Panc1 (cell line): ENCODE measurements around the gene CDH10. TPM values are rescaled to one million over a fixed set of nuclear protein-coding genes. Genes with fewer than 3 reads are reported as not detected.

Source experiments
- ATAC-seq: fragments of 200-7000 bp; cut with Tn5 transposase; 2 replicates; pipeline ENCODE4 v1.9.1; 2020; ENCODE audit warnings: mild to moderate bottlenecking, moderate library complexity
- BruUV-seq: library from RNA; stranded (reverse); fragments of 400-500 nt; replicated peaks from 2 replicates; lab custom pipeline; 2021; lab: Mats Ljungman, UMichigan
- CTCF ChIA-PET: fragments of 300-600 bp; sonication (Branson Sonifier 250); formaldehyde crosslinking; loops from one replicate; lab custom pipeline; 2022; ENCODE audit warnings: antibody characterized with exemption; lab: Charles Lee
- POLR2A ChIA-PET: fragments of 300-600 bp; sonication (Branson Sonifier 250); formaldehyde crosslinking; loops from one replicate; lab custom pipeline; 2022; ENCODE audit warnings: antibody characterized with exemption; lab: Charles Lee
- DNase-seq: peaks from one replicate; pipeline ENCODE4 v3.0.0-alpha.2; 2010; ENCODE audit warnings: low read depth, low spot score
- H3K27ac ChIP-seq: 2 replicates; pipeline ENCODE4 v1.5.1; 2011; ENCODE audit warnings: mild to moderate bottlenecking, low read length, inconsistent platforms
- H3K27me3 ChIP-seq: fragments of 200-500 bp; sonication (Bioruptor generic); 2 replicates; pipeline ENCODE4 v1.6.0; 2014; ENCODE audit warnings: low read length, inconsistent platforms; ENCODE audit not compliant: control insufficient read depth, insufficient read depth
- H3K36me3 ChIP-seq: fragments of 200-500 bp; sonication (Bioruptor generic); 2 replicates; pipeline ENCODE4 v1.5.1; 2014; ENCODE audit warnings: inconsistent platforms, mild to moderate bottlenecking, low read length, moderate library complexity; ENCODE audit not compliant: control insufficient read depth, insufficient read depth
- H3K4me1 ChIP-seq: 2 replicates; pipeline ENCODE4 v1.5.1; 2011; ENCODE audit warnings: inconsistent platforms, mild to moderate bottlenecking, low read length, moderate library complexity; ENCODE audit not compliant: control insufficient read depth, insufficient read depth
- H3K4me3 ChIP-seq, 2 experiments: 2 replicates each; pipeline ENCODE4 v1.5.1; 2011 to 2012; ENCODE audit warnings: low read depth in 2 of 2, low read length in 2 of 2, mild to moderate bottlenecking in 2 of 2, inconsistent platforms in 1 of 2, moderate library complexity in 1 of 2
- H3K9me3 ChIP-seq: fragments of 200-500 bp; sonication (Bioruptor generic); 2 replicates; pipeline ENCODE4 v1.5.1; 2014; ENCODE audit warnings: low read depth, mild to moderate bottlenecking, inconsistent platforms, low read length, moderate library complexity; ENCODE audit not compliant: control insufficient read depth, insufficient read depth
- CTCF ChIP-seq: fragments of 450-650 bp; IDR thresholded peaks from 2 replicates; pipeline ENCODE4 v1.5.1; 2017; ENCODE audit warnings: mild to moderate bottlenecking
- POLR2AphosphoS5 ChIP-seq: IDR thresholded peaks from 2 replicates; pipeline ENCODE4 v1.6.1; 2012; ENCODE audit warnings: mild to moderate bottlenecking, low read depth, low read length, moderate library complexity
- REST ChIP-seq, 2 experiments: IDR thresholded peaks; 2 replicates each; pipeline ENCODE4 v1.6.1; 2011 to 2012; ENCODE audit warnings: low read depth in 2 of 2, control low read depth in 1 of 2, low read length in 1 of 2, mild to moderate bottlenecking in 1 of 2, moderate library complexity in 1 of 2; ENCODE audit not compliant: insufficient read depth in 1 of 2
- SIN3A ChIP-seq: IDR thresholded peaks from 2 replicates; pipeline ENCODE4 v1.6.1; 2012; ENCODE audit warnings: low read depth, mild to moderate bottlenecking, low read length, moderate library complexity, borderline replicate concordance; ENCODE audit not compliant: insufficient read depth
- TCF7L2 ChIP-seq: IDR thresholded peaks from 2 replicates; pipeline ENCODE4 v1.6.1; 2011; ENCODE audit warnings: mild to moderate bottlenecking, low read depth, low read length, inconsistent platforms
- in situ Hi-C: cut with HindIII; loops from 2 replicates; pipeline ENCODE4 v1.10.0; 2016; ENCODE audit warnings: low sequenced_read_pairs, low pct_unique_long_range_greater_than_20kb
- intact Hi-C: fragments of 100-400 bp; cut with micrococcal nuclease; formaldehyde crosslinking; loops from one replicate; pipeline ENCODE4 v1.10.0; 2022; ENCODE audit not compliant: unreplicated experiment
- total RNA-seq: library from RNA; stranded (reverse); gene quantifications from one replicate; pipeline ENCODE4 v1.2.1, GENCODE V29; 2021; ENCODE audit not compliant: unreplicated experiment

The CDH10 gene
- total RNA-seq, 1 experiment from 2014 or later, result 0.72 TPM

DNA sequence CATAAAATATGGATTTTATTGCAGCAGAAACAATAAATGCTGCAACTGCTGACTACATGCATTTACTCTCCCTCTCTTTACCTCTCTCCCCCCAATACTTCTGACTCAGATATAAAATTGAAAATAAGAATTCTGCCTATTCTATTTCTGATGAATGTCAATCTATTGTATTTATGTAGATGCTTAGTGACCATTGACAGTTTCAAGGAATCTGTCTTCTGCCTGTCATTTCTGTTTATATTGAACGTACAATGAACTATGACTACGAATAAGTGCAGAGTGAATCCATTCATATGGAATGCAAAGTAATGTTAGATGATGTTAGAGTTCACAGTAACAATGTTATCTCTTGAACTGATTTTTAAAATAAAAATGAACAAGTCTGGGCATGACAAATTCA lies 898 bp downstream of the CDH10 start:
- Histone ChIP-seq H3K27me3 (no peaks in the 10 kb centered on the region; the same call in 1 of the 2 replicates), H3K27ac (no peak overlapping the region), H3K4me1 (no peaks in the 10 kb centered on the region), H3K9me3 (no peaks in the 10 kb centered on the region), H3K36me3 (no peaks in the 10 kb centered on the region; the same call in 1 of the 2 replicates), H3K4me3 (no peak overlapping the region)
- ChIA-PET POLR2A (interaction anchor here (0.7 kb wide), 1 partner anchor 361 kb away, joined by 3 read pairs; no protein-coding TSS in a partner anchor), CTCF (interaction anchor here (0.6 to 0.7 kb wide), 2 partner anchors 296 to 638 kb away, joined by 4 to 10 read pairs; no protein-coding TSS in a partner anchor)
- DNase-seq (no peak), ATAC-seq (no peak)
- intact Hi-C loops, result no loop called here
- in situ Hi-C loops, result no loop called here
- no TSS peak for BruUV-seq
- TF ChIP-seq TCF7L2 (no peak), REST (IDR thresholded peaks at IDR 0.05; ENCODE audit: insufficient read depth in 1 of 2, low read depth in 2 of 2, low read length in 1 of 2) (no peak), POLR2AphosphoS5 (no peak), SIN3A (no peak)

GRCh38 chr5:24643156-24643555 lies 1.6 kb downstream of the CDH10 start:
- TF ChIP-seq CTCF (no peak), POLR2AphosphoS5 (no peak), TCF7L2 (no peak), REST (IDR thresholded peaks at IDR 0.05; ENCODE audit: insufficient read depth in 1 of 2, low read depth in 2 of 2, low read length in 1 of 2) (no peak), SIN3A (no peak)
- no TSS peak for BruUV-seq
- Histone ChIP-seq H3K4me3 (no peak overlapping the region), H3K27me3 (no peaks in the 10 kb centered on the region; the same call in 1 of the 2 replicates), H3K4me1 (no peaks in the 10 kb centered on the region), H3K36me3 (no peaks in the 10 kb centered on the region; the same call in 1 of the 2 replicates), H3K27ac (no peak overlapping the region), H3K9me3 (no peaks in the 10 kb centered on the region)
- ChIA-PET POLR2A (no interaction called here), CTCF (no interaction called here)
- in situ Hi-C loops (no loop called here), intact Hi-C loops (no loop called here)
- ATAC-seq (no peak), DNase-seq (no peak)
